Fibroblast of villous mesenchyme (primary cell): ENCODE data around the gene CLC. TPM values are rescaled to one million over a fixed set of nuclear protein-coding genes. Genes with fewer than 3 reads are reported as not detected.

Source experiments
- DNase-seq: peaks from one replicate; pipeline ENCODE4 v3.0.0-alpha.2; 2010; ENCODE audit warnings: low read depth
- H3K4me3 ChIP-seq: 2 replicates; pipeline ENCODE4 v1.5.1; 2011; ENCODE audit warnings: low read depth, mild to moderate bottlenecking, low read length
- total RNA-seq: library from RNA; depleted of rRNA; stranded (reverse); fragments of >200 nt; gene quantifications from 2 replicates; pipeline ENCODE4 v1.2.3, GENCODE V29; 2012
- TF ChIP-seq, protein P1 (sequence below): IDR thresholded peaks from 2 replicates; pipeline ENCODE4 v1.5.1; 2012; ENCODE audit warnings: low read depth, mild to moderate bottlenecking, low read length; ENCODE audit not compliant: insufficient read depth

Gene CLC
- total RNA-seq, 1 donor, result not detected

DNA sequence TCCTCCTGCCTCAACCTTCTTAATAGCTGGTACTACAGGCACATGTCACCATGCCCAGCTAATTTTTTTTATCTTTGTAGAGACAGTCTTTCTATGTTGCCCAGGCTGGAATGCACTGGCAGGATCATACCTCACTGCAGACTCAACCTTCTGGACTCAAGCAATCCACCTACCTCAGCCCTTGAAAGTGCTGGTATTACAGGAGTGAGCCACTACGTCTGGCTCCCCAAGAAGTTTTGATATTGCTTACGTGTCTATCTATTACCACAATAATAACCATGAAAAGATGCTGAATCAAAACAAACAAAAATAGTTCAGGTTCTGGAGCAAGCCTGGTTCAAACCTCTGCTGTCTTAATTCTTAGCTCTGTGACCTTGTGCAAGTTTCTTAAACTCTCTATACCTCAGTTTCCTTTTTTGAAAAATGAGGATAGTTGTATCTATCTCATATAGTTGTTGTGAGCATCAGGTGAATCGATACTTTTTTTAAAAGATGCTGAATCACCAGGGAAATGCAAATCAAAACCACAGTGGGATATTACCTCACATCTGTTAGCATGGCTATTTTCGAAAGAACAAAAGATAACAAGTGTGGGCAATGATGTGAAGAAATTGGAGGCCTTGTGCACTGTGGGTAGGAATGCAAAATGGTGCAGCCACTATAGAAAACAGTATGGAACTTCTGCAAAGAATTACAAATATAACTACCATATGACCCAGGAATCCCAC lies 21.8 kb upstream of the CLC start:
- no peak overlapping the region for H3K4me3 ChIP-seq
- TF ChIP-seq, protein P1, sequence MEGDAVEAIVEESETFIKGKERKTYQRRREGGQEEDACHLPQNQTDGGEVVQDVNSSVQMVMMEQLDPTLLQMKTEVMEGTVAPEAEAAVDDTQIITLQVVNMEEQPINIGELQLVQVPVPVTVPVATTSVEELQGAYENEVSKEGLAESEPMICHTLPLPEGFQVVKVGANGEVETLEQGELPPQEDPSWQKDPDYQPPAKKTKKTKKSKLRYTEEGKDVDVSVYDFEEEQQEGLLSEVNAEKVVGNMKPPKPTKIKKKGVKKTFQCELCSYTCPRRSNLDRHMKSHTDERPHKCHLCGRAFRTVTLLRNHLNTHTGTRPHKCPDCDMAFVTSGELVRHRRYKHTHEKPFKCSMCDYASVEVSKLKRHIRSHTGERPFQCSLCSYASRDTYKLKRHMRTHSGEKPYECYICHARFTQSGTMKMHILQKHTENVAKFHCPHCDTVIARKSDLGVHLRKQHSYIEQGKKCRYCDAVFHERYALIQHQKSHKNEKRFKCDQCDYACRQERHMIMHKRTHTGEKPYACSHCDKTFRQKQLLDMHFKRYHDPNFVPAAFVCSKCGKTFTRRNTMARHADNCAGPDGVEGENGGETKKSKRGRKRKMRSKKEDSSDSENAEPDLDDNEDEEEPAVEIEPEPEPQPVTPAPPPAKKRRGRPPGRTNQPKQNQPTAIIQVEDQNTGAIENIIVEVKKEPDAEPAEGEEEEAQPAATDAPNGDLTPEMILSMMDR, result no peak
- DNase-seq, result no peak

DNA sequence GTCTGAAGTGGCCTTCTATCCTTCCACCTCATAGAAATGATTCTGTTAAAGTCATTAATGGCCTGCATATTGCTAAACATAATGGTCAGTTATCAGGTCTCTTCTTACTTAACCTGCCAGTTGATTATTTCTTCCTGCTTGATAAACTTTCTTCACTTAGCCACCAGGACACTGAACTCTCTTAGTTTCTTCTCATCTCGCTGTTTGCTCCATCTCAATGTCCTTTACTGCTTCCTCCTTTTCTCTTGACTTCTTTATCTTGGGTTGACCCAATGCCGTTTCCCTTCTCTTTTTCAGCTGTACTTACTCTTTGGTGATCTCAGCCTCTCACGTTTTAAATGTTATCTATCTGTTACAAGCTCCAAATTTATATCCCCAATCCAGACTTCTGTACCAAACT lies 17.1 kb upstream of the CLC start:
- no peak overlapping the region for H3K4me3 ChIP-seq
- TF ChIP-seq, protein P1, result no peak
- DNase-seq, result no peak

DNA sequence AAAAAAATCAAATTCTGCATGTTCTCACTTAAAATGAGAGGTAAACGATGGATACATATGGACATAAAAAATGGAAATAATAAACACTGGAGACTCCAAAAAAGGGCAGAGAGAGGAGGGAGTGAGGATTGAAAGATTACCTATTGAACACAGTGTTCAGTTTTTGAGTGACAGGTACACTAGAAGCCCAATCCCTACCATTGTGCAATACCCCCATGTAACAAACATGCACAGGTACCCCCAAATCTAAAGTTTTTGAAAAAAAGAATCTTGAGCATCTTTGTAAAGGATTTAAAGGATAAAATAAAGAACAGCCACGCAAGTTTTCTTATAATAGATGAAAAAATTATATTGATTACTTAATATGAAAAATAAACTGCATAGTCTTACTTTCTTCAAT lies 16.7 kb upstream of the CLC start:
- TF ChIP-seq, protein P1, result no peak
- no peak overlapping the region for H3K4me3 ChIP-seq
- DNase-seq, result no peak

- H3K4me3 ChIP-seq, result no peak overlapping the region
- no peak for DNase-seq
- TF ChIP-seq, protein P1, result no peak
These were observed 15.0 kb upstream of the CLC start for GRCh38 chr19:39752795-39753194.

GRCh38 chr19:39752390-39752789 lies 14.6 kb upstream of the CLC start:
- TF ChIP-seq, protein P1, result no peak
- no peak overlapping the region for H3K4me3 ChIP-seq
- DNase-seq, result no peak

GRCh38 chr19:39749981-39750380 lies 12.2 kb upstream of the CLC start:
- TF ChIP-seq, protein P1, result no peak

DNA sequence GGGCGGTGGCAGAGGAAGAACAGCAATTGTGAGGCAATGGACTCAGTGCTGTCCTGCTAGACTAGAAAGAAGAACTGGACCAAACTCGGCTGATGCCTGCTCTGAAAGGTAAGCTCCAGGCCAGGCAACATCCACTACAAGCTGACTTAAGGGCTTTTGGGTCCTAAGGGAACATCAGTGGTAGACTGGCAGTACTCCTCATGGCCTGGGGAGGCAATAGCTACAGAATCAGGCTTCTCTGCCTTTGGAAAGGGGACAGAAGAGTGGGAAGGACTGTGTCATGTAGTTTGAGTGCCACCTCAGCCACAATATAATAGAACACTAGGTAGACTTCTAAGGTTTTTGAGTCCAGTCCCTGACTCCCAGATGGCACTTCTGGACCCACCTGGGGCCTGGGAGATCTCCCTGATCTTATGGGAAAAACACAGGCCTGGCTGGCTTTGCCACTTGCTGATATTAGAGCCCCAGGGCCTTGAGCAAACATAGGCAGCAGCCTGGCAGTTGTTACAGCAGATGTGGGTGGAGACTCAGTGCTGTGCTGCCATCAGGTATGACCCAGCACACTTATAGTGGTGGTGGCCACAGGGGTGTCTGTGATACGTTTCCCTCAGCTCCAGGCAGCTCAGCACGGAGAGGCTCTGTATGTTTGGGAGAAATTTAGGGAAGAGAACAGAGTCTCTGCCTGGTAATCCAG lies 9.2 kb upstream of the CLC start:
- no peak overlapping the region for H3K4me3 ChIP-seq
- TF ChIP-seq, protein P1, result no peak
- DNase-seq, result no peak

More at GRCh38 chr19:39749981-39750380, 12.2 kb upstream of the CLC start:
- no peak overlapping the region for H3K4me3 ChIP-seq
- no peak for DNase-seq
